ENCODE data around the gene SKAP1.
"Not testable (repeated sequence)": the region's sequence is repeated elsewhere in the genome, so short reads cannot be mapped to it uniquely, and the experiment has no call there.

Gene SKAP1

GRCh38 chr17:48282303-48282702 lies 147.7 kb downstream of the SKAP1 start:
- no peak for DNase-seq (ENCODE audit: low read depth)

DNA sequence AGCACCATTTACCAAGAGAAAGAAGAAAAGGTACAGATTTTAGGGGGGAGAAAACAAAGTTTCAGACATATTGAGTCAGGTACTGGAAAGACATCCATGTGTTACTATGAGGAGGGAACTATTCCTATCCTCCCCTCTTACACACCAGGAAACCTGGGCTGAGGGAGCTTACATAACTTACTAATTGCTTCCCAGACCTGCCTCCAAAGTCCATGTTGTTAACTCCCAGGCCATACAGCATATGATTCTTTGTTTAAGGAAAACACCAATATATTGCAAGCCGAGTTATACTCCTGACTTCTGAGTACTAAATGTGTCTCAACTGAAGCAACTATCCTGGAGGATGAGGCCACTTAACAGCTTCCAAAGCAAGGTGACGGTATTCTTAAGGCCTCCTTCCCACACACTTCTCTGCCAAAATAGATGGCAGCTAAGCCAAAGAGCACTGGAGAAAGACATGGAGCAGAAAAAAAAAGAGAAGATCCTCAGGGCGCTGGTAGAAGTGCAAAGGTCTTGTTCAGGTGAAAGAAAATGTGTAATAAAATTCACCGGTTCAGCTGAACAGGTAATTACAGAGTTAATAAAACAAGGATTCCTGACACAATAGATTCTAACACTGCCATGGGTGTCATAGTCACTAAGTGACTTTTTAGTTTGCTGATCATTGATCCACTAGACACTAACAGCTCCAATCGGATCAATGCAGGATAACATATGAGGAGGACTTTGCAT lies 151.1 kb downstream of the SKAP1 start:
- no peak for DNase-seq (ENCODE audit: low read depth)

DNA sequence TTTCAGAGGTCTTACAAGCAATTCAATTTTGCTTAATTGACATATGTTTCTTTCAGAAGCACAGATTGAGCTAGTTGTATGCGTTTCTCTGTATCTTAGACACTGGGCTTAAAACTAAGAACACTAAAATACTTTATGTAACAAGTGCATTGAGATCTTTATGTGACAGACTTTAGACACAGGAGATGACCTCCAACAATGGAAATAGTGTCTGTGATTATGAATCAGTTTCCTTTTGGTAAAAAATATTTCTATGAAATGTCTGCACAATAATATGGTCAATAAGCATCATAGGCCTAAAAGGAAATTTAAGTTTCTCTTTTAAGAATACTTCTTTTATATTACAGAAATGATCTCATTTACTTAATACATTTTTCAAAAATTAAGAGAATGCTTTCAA lies 153.2 kb downstream of the SKAP1 start:
- no peak for DNase-seq (ENCODE audit: low read depth)

DNA sequence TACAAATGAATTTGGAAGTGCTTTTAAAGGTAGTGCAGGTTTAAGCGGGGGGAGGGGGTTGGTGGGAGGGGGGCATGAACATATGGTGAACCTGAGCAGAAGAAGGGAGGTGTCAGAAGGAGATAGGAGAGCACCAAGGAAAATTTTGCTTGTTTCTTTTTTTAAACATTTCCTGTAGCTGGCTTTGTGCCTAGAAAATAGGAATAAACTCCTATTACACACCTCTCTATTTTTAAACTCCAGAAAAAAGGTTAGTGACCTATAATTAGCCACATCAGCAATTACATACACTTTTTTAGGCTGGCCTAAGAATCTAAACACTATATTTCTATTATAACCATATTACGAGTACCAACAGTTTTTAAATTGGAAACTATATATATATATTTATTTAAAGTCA lies 159.1 kb downstream of the SKAP1 start:
- no peak for DNase-seq (ENCODE audit: low read depth)

GRCh38 chr17:48269209-48269608 lies 160.8 kb downstream of the SKAP1 start:
- no peak for DNase-seq (ENCODE audit: low read depth)

DNA sequence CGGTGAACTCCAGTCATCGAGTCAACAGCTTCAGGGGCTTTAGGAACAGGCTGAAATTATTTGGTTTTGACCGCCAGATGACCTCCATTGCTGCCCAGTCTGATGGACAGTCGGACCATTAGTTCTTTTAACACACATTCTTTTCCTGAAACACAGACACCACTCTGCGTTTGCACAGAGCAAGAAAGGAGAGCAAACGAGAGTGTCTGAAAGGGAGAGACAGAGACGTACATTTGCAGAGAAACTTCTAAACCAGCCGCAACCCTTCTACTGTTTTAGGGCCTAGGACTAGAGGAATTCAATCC lies 166.3 kb downstream of the SKAP1 start:
- DNase-seq (ENCODE audit: low read depth): no peak

DNA sequence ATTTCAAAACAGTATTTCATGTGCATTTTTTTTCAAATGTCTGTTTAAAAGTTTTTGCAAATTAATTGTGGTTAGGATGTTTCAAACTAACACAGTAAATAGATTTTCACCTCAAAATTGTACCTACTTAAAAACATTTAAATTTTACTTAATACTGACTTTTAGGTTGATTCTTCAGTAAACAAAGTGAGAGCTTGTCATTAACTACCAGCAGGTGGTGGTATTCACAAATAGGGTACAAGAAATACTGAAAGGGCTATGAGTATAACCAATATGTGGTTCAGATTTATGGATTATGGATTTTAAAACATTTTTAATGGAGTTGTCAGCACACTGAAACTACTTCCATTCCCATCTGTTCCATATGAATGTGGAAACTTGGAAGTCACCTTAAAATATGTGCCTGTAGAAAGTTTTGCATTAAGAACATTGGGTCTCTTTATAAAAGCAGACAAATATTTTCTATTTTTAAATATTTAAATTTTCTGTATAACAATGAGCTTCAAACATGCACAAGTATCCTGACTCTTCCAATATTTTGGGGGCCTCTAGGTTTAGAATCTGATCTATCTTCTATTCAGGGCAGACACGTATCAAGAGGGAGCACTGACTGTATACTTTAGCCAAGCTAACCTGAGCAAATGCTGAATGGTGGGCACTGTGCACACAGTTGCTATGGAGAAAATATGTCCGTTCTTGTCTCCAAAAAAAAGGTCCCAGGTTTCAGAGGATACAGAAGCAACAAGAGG lies 166.9 kb downstream of the SKAP1 start:
- no peak for DNase-seq (ENCODE audit: low read depth)

DNA sequence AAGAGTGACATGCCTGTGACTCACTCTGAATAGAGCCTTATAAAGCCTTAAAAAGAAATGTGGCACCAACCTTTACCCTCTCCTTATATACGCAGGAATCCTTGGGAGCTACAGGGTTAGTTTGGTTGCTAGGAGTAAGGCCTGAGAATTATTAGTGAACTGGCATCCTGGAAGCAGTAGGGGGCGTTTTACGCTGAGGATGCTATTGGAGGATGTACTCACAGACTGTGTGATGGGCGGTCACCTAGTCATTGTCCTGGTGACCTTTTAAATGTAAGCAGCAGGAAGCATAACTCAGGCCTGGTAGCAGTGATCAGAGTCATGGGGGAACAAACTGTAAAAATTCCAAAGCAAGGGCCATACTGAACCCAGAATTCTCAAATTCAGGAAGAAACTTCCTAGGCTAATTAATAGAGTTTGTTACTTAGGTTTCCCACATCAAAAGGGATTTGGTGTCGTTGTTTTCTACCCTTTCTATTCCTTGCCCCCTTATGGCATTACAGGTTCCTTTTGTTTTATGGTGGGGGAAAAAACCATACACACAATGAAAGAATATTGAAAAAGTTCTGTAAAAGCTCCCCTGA lies 168.6 kb downstream of the SKAP1 start:
- DNase-seq (ENCODE audit: low read depth): no peak

GRCh38 chr17:48259694-48260291 lies 170.2 kb downstream of the SKAP1 start:
- no peak for DNase-seq (ENCODE audit: low read depth)

GRCh38 chr17:48258331-48258730 lies 171.7 kb downstream of the SKAP1 start:
- DNase-seq (ENCODE audit: low read depth): no peak

GRCh38 chr17:48255759-48256158 lies 174.3 kb downstream of the SKAP1 start:
- no peak for DNase-seq (ENCODE audit: low read depth)

DNA sequence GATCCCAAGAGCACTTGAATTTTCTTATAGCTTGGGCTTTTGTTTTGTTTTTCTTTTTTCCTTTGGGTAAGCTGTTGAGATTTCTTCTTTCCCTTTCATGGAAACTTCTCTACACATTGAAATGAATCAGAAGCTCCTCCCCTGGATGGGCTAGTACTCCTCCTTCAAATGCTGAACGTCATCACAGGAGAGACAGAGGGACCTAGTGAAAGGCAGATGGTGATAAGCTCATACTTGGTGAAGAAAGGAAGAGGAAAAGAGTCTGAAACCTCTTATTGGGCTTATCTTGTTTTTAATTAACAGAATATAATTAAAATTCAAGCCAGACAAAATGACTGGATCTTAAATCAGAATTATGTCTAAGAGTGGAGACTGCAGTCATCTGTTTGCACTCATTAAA lies 175.1 kb downstream of the SKAP1 start:
- no peak for DNase-seq (ENCODE audit: low read depth)

- DNase-seq (ENCODE audit: low read depth): no peak
These were observed 176.0 kb downstream of the SKAP1 start for GRCh38 chr17:48253975-48254374.

DNA sequence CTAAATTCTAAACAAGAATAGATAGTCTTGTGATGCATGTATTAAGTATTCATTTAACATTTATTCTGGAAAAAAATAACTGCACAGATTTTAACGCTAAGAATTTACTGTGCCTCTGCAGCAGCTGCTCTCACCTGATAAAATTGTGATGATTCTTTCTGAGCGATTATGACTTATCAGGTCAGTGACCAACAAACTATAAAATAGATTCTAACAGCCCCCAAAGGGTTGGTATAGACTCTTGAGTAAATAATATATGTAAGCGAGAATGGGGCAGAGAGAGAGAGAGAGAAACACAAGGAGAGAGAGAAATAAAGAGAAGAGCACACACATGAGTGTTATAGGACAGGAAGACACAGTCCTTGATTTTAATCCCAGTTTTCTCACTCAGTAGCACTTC lies 178.1 kb downstream of the SKAP1 start:
- no peak for DNase-seq (ENCODE audit: low read depth)

DNA sequence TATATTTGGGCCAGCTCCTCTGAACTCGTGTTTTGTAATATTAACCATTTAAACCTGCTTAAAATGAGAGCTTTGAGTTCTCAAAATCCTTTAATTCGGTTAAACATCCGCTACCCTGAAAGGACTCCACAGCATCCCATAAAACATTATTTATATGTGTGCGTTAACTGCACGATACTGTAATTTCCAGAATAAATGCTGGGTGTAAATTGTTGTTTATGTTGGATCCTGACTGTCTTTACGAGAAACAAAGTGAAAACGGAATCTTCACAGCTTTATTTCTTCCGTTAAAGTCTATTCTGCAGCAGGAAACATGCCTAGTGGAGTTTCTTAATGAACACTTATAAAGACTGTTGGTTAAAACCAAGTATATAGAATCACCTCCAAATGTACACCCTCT lies 179.1 kb downstream of the SKAP1 start:
- no peak for DNase-seq (ENCODE audit: low read depth)

DNA sequence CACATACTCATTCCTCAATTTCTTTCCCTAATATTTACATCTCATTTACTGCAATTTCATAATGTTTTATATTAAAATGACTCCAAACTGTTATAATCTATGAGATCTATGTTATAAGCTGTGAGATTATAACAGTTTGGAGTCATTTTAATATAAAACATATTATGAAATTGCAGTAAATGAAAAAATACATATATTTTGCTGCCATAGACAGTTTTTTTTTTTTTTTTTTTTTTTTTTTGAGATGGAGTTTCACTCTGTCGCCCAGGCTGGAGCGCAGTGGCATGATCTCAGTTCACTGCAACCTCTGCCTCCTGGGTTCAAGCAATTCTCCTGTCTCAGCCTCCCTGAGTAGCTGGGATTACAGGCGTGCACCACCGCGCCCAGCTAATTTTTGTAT lies 180.0 kb downstream of the SKAP1 start:
- DNase-seq (ENCODE audit: low read depth): not testable (repeated sequence)

GRCh38 chr17:48247603-48248002 lies 182.4 kb downstream of the SKAP1 start:
- DNase-seq (ENCODE audit: low read depth): no peak

GRCh38 chr17:48247038-48247437 lies 183.0 kb downstream of the SKAP1 start:
- DNase-seq (ENCODE audit: low read depth): no peak

- no peak for DNase-seq (ENCODE audit: low read depth)
These were observed 183.4 kb downstream of the SKAP1 start for GRCh38 chr17:48246612-48247011.

DNA sequence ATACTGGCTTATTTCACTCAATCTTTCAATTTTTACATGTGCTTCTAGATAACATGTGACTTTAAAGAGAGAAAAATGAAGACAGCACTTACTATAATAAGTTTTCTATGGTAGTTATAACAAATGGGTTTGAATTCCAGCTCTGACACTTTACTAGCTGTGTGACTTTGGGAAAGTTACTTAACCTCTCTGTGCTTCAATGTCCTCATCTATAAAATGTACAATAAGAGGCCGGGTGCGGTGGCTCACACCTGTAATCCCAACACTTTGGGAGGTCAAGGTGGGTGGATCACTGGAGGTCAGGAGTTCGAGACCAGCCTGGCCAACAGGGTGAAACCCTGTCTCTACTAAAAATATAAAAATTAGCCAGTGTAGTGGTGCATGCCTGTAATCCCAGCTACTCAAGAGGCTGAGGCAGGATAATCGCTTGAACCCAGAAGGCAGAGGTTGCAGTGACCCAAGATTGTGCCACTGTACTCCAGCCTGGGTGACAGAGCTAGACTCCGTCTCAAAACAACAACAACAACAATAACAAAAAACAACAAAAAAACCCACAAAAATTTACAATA lies 184.5 kb downstream of the SKAP1 start:
- DNase-seq (ENCODE audit: low read depth): not testable (repeated sequence)

- DNase-seq (ENCODE audit: low read depth): no peak
These were observed 185.2 kb downstream of the SKAP1 start for GRCh38 chr17:48244814-48245213.

GRCh38 chr17:48244121-48244711 lies 185.8 kb downstream of the SKAP1 start:
- no peak for DNase-seq (ENCODE audit: low read depth)

All from stimulated activated CD8-positive, alpha-beta memory T cell treated with anti-CD3 and anti-CD28 coated beads, Interleukin-12 subunit alpha, Interleukin-12 subunit beta, amount 100 ng/mL, for 4 hours (primary cell).